ENCODE data around the gene HORMAD2.

Gene HORMAD2

GRCh38 chr22:30033901-30034300, 46.4 kb upstream of the HORMAD2 start:
- no peak overlapping the region for H4K8ac ChIP-seq (ENCODE audit: low read depth, low read length)
- H4K91ac ChIP-seq (ENCODE audit: low read depth, low read length, poor library complexity) = no peak overlapping the region
- H3K4me3 ChIP-seq (ENCODE audit: low read length in 2 of 2) = no peak overlapping the region
- H2BK120ac ChIP-seq (ENCODE audit: low read depth, low read length) = no peak overlapping the region
- H2BK15ac ChIP-seq (ENCODE audit: low read length) = no peak overlapping the region
- H3K9me3 ChIP-seq (replicated peaks in 1 of 2; ENCODE audit: control insufficient read depth in 2 of 2, insufficient read depth in 1 of 2, low read depth in 1 of 2, low read length in 2 of 2) = no peaks in the 10 kb centered on the region
- H2AFZ ChIP-seq (ENCODE audit: low read length) = no peak overlapping the region
- no peak overlapping the region for H3K23ac ChIP-seq (ENCODE audit: low read depth, low read length, poor library complexity)
- WGBS, 2 donors (ENCODE audit: extremely low coverage in 2 of 2, insufficient read length in 2 of 2, insufficient replicate concordance in 1 of 2) = no CpG with 5 or more reads among the region's 5 CpGs
- H2AK5ac ChIP-seq (ENCODE audit: low read depth, low read length) = no peak overlapping the region
- no peak overlapping the region for H3K27ac ChIP-seq (replicated peaks; ENCODE audit: low read length)
- no peak overlapping the region for H3K4me2 ChIP-seq (ENCODE audit: insufficient read depth, low read length, poor library complexity, severe bottlenecking)
- no peaks in the 10 kb centered on the region for H3K27me3 ChIP-seq (ENCODE audit: control insufficient read depth in 3 of 3, insufficient read depth in 3 of 3, low read depth in 1 of 3, low read length in 3 of 3)
- H3K4me1 ChIP-seq (ENCODE audit: control insufficient read depth in 2 of 2, insufficient read depth in 1 of 2, low read depth in 1 of 2, low read length in 2 of 2) = peaks cover 0 to 1% of the 10 kb centered on the region in 2 donors
- H3K18ac ChIP-seq (ENCODE audit: low read length) = no peak overlapping the region
- H3K36me3 ChIP-seq (replicated peaks in 1 of 2; ENCODE audit: control insufficient read depth in 2 of 2, insufficient read depth in 2 of 2, low read length in 2 of 2) = peaks cover under 1 to 5% of the 10 kb centered on the region in 2 donors
- no peak overlapping the region for H2BK12ac ChIP-seq (ENCODE audit: low read length)
- H3K4ac ChIP-seq (ENCODE audit: low read length) = no peak overlapping the region
- DNase-seq (ENCODE audit: low spot score) = no peak
- no peak overlapping the region for H3K14ac ChIP-seq (ENCODE audit: low read length)
- no peaks in the 10 kb centered on the region for H3K79me1 ChIP-seq (ENCODE audit: low read depth, low read length)
- no peak overlapping the region for H3K9ac ChIP-seq (ENCODE audit: low read depth, low read length, poor library complexity)
- H2BK5ac ChIP-seq (ENCODE audit: low read length) = no peak overlapping the region

- DNase-seq (ENCODE audit: low spot score) = no peak
Measured at GRCh38 chr22:30036656-30037055, 43.6 kb upstream of the HORMAD2 start.

GRCh38 chr22:30038219-30038618, 42.0 kb upstream of the HORMAD2 start:
- Histone ChIP-seq H3K79me1 (ENCODE audit: low read depth, low read length) (no peaks in the 10 kb centered on the region), H3K9ac (ENCODE audit: low read depth, low read length, poor library complexity) (no peak overlapping the region), H4K8ac (ENCODE audit: low read depth, low read length) (no peak overlapping the region), H2BK12ac (ENCODE audit: low read length) (no peak overlapping the region), H3K4me3 (ENCODE audit: low read length in 2 of 2) (no peak overlapping the region), H3K14ac (ENCODE audit: low read length) (no peak overlapping the region), H3K4me2 (ENCODE audit: insufficient read depth, low read length, poor library complexity, severe bottlenecking) (no peak overlapping the region), H3K27ac (replicated peaks; ENCODE audit: low read length) (no peak overlapping the region), H2BK15ac (ENCODE audit: low read length) (no peak overlapping the region), H3K18ac (ENCODE audit: low read length) (no peak overlapping the region), H3K9me3 (replicated peaks in 1 of 2; ENCODE audit: control insufficient read depth in 2 of 2, insufficient read depth in 1 of 2, low read depth in 1 of 2, low read length in 2 of 2) (no peaks in the 10 kb centered on the region), H2AFZ (ENCODE audit: low read length) (no peak overlapping the region), H2BK5ac (ENCODE audit: low read length) (no peak overlapping the region), H4K91ac (ENCODE audit: low read depth, low read length, poor library complexity) (no peak overlapping the region), H2AK5ac (ENCODE audit: low read depth, low read length) (no peak overlapping the region), H3K23ac (ENCODE audit: low read depth, low read length, poor library complexity) (no peak overlapping the region), H3K36me3 (replicated peaks in 1 of 2; ENCODE audit: control insufficient read depth in 2 of 2, insufficient read depth in 2 of 2, low read length in 2 of 2) (no peaks in the 10 kb centered on the region), H3K4me1 (ENCODE audit: control insufficient read depth in 2 of 2, insufficient read depth in 1 of 2, low read depth in 1 of 2, low read length in 2 of 2) (peaks cover 1 to 3% of the 10 kb centered on the region in 2 donors), H3K4ac (ENCODE audit: low read length) (no peak overlapping the region), H2BK120ac (ENCODE audit: low read depth, low read length) (no peak overlapping the region), H3K27me3 (ENCODE audit: control insufficient read depth in 3 of 3, insufficient read depth in 3 of 3, low read depth in 1 of 3, low read length in 3 of 3) (no peaks in the 10 kb centered on the region)
- no CpG with 5 or more reads among the region's 3 CpGs for WGBS, 2 donors (ENCODE audit: extremely low coverage in 2 of 2, insufficient read length in 2 of 2, insufficient replicate concordance in 1 of 2)
- no peak for DNase-seq (ENCODE audit: low spot score)

More at GRCh38 chr22:30036656-30037055, 43.6 kb upstream of the HORMAD2 start:
- Histone ChIP-seq H3K27ac (replicated peaks; ENCODE audit: low read length) (no peak overlapping the region), H3K9ac (ENCODE audit: low read depth, low read length, poor library complexity) (no peak overlapping the region), H3K4ac (ENCODE audit: low read length) (no peak overlapping the region), H4K8ac (ENCODE audit: low read depth, low read length) (no peak overlapping the region), H3K79me1 (ENCODE audit: low read depth, low read length) (no peaks in the 10 kb centered on the region), H3K14ac (ENCODE audit: low read length) (no peak overlapping the region), H4K91ac (ENCODE audit: low read depth, low read length, poor library complexity) (no peak overlapping the region), H3K27me3 (ENCODE audit: control insufficient read depth in 3 of 3, insufficient read depth in 3 of 3, low read depth in 1 of 3, low read length in 3 of 3) (no peaks in the 10 kb centered on the region), H2BK12ac (ENCODE audit: low read length) (no peak overlapping the region), H3K4me3 (ENCODE audit: low read length in 2 of 2) (no peak overlapping the region), H2BK15ac (ENCODE audit: low read length) (no peak overlapping the region), H2BK120ac (ENCODE audit: low read depth, low read length) (no peak overlapping the region), H2BK5ac (ENCODE audit: low read length) (no peak overlapping the region), H2AK5ac (ENCODE audit: low read depth, low read length) (no peak overlapping the region), H3K18ac (ENCODE audit: low read length) (peak overlapping the region; percentile 3), H3K4me1 (ENCODE audit: control insufficient read depth in 2 of 2, insufficient read depth in 1 of 2, low read depth in 1 of 2, low read length in 2 of 2) (peaks cover 0 to 1% of the 10 kb centered on the region in 2 donors), H3K4me2 (ENCODE audit: insufficient read depth, low read length, poor library complexity, severe bottlenecking) (no peak overlapping the region), H3K9me3 (replicated peaks in 1 of 2; ENCODE audit: control insufficient read depth in 2 of 2, insufficient read depth in 1 of 2, low read depth in 1 of 2, low read length in 2 of 2) (no peaks in the 10 kb centered on the region), H3K23ac (ENCODE audit: low read depth, low read length, poor library complexity) (no peak overlapping the region), H2AFZ (ENCODE audit: low read length) (no peak overlapping the region), H3K36me3 (replicated peaks in 1 of 2; ENCODE audit: control insufficient read depth in 2 of 2, insufficient read depth in 2 of 2, low read length in 2 of 2) (peaks cover 0 to 2% of the 10 kb centered on the region in 2 donors)
- WGBS, 2 donors (ENCODE audit: extremely low coverage in 2 of 2, insufficient read length in 2 of 2, insufficient replicate concordance in 1 of 2) = no CpG with 5 or more reads among the region's 2 CpGs

GRCh38 chr22:30040499-30041260, 39.6 kb upstream of the HORMAD2 start:
- no CpG with 5 or more reads among the region's 11 CpGs for WGBS, 2 donors (ENCODE audit: extremely low coverage in 2 of 2, insufficient read length in 2 of 2, insufficient replicate concordance in 1 of 2)
- H3K9me3 ChIP-seq (replicated peaks in 1 of 2; ENCODE audit: control insufficient read depth in 2 of 2, insufficient read depth in 1 of 2, low read depth in 1 of 2, low read length in 2 of 2) = no peaks in the 10 kb centered on the region
- DNase-seq (ENCODE audit: low spot score) = no peak

More at GRCh38 chr22:30040499-30041260, 39.6 kb upstream of the HORMAD2 start:
- no peak overlapping the region for H3K9ac ChIP-seq (ENCODE audit: low read depth, low read length, poor library complexity)
- no peaks in the 10 kb centered on the region for H3K27me3 ChIP-seq (ENCODE audit: control insufficient read depth in 3 of 3, insufficient read depth in 3 of 3, low read depth in 1 of 3, low read length in 3 of 3)
- H2BK120ac ChIP-seq (ENCODE audit: low read depth, low read length) = no peak overlapping the region
- H2BK15ac ChIP-seq (ENCODE audit: low read length) = no peak overlapping the region
- peak overlapping the region; percentile 27 for H2AK5ac ChIP-seq (ENCODE audit: low read depth, low read length)
- no peak overlapping the region for H3K4me2 ChIP-seq (ENCODE audit: insufficient read depth, low read length, poor library complexity, severe bottlenecking)
- H3K79me1 ChIP-seq (ENCODE audit: low read depth, low read length) = no peaks in the 10 kb centered on the region
- no peak overlapping the region for H4K8ac ChIP-seq (ENCODE audit: low read depth, low read length)
- H3K36me3 ChIP-seq (replicated peaks in 1 of 2; ENCODE audit: control insufficient read depth in 2 of 2, insufficient read depth in 2 of 2, low read length in 2 of 2) = no peaks in the 10 kb centered on the region
- no peak overlapping the region for H4K91ac ChIP-seq (ENCODE audit: low read depth, low read length, poor library complexity)
- H2AFZ ChIP-seq (ENCODE audit: low read length) = no peak overlapping the region
- H3K4me3 ChIP-seq (ENCODE audit: low read length in 2 of 2) = no peak overlapping the region
- no peak overlapping the region for H2BK5ac ChIP-seq (ENCODE audit: low read length)
- H3K4ac ChIP-seq (ENCODE audit: low read length) = no peak overlapping the region
- H2BK12ac ChIP-seq (ENCODE audit: low read length) = no peak overlapping the region
- no peak overlapping the region for H3K18ac ChIP-seq (ENCODE audit: low read length)
- H3K14ac ChIP-seq (ENCODE audit: low read length) = no peak overlapping the region
- H3K27ac ChIP-seq (replicated peaks; ENCODE audit: low read length) = no peak overlapping the region
- H3K23ac ChIP-seq (ENCODE audit: low read depth, low read length, poor library complexity) = no peak overlapping the region
- peaks cover 0 to 20% of the 10 kb centered on the region in 2 donors for H3K4me1 ChIP-seq (ENCODE audit: control insufficient read depth in 2 of 2, insufficient read depth in 1 of 2, low read depth in 1 of 2, low read length in 2 of 2)
